ENCODE data around the gene TCAP.
A peak's percentile ranks its signal among the peaks of the same experiment; 100 is the strongest.

The TCAP gene

GRCh38 chr17:39628655-39629493, 36.3 kb upstream of the TCAP start:
- no peak for DNase-seq

- no peak for DNase-seq
Observed at GRCh38 chr17:39629494-39629880, 35.7 kb upstream of the TCAP start.

GRCh38 chr17:39629898-39630297, 35.3 kb upstream of the TCAP start:
- DNase-seq = no peak

- no peak for DNase-seq
Observed at GRCh38 chr17:39631403-39631802, 33.7 kb upstream of the TCAP start.

- DNase-seq = peak in 52 of 58 donors; percentile 27 to 95 (median 75)
Observed at GRCh38 chr17:39632153-39632941, 32.8 kb upstream of the TCAP start.

- no peak for DNase-seq
Observed at GRCh38 chr17:39633570-39634183, 31.5 kb upstream of the TCAP start.

GRCh38 chr17:39634384-39634871, 30.7 kb upstream of the TCAP start:
- DNase-seq = peak in 5 of 58 donors; percentile 11 to 48 (median 18)

GRCh38 chr17:39635614-39636176, 29.5 kb upstream of the TCAP start:
- no peak for DNase-seq

- DNase-seq = no peak
Observed at GRCh38 chr17:39636587-39636926, 28.6 kb upstream of the TCAP start.

- peak in 57 of 58 donors; percentile 50 to 93 (median 84) for DNase-seq
Observed at GRCh38 chr17:39636927-39637736, 28.0 kb upstream of the TCAP start, which contains the start of gene STARD3. TSS of gene STARD3 (plus strand) at chr17:39637144. CDS start at chr17:39653532, 16,388 bp downstream.

GRCh38 chr17:39638317-39638716, 26.8 kb upstream of the TCAP start:
- no peak for DNase-seq

GRCh38 chr17:39639043-39639442, 26.1 kb upstream of the TCAP start:
- no peak for DNase-seq

GRCh38 chr17:39639566-39640458, 25.3 kb upstream of the TCAP start:
- no peak for DNase-seq

GRCh38 chr17:39640591-39641031, 24.5 kb upstream of the TCAP start:
- no peak for DNase-seq

GRCh38 chr17:39641097-39641496, 24.1 kb upstream of the TCAP start:
- DNase-seq = no peak

GRCh38 chr17:39641883-39642282, 23.3 kb upstream of the TCAP start:
- no peak for DNase-seq

- DNase-seq = no peak
Observed at GRCh38 chr17:39642291-39643074, 22.7 kb upstream of the TCAP start.

- DNase-seq = no peak
Observed at GRCh38 chr17:39643271-39643670, 21.9 kb upstream of the TCAP start.

GRCh38 chr17:39647256-39647655, 17.9 kb upstream of the TCAP start:
- DNase-seq = no peak
